SU-DHL-6 (cell line): ENCODE data around the gene GALNT12.
A peak's percentile ranks its signal among the peaks of the same experiment; 100 is the strongest.

ENCODE experiments used
- H2AFZ ChIP-seq: fragments of 200-600 bp; sonication (generic); 2 replicates; pipeline ENCODE4 v1.6.1; 2014; ENCODE audit warnings: low read depth, mild to moderate bottlenecking, moderate library complexity, mixed read lengths, antibody characterized with exemption, low read length; ENCODE audit not compliant: severe bottlenecking
- H3F3A ChIP-seq: fragments of 200-600 bp; shearing (Covaris generic); 2 replicates; pipeline ENCODE4 v1.6.0; 2016; ENCODE audit warnings: antibody characterized with exemption, mild to moderate bottlenecking; ENCODE audit not compliant: insufficient read depth
- H3K27ac ChIP-seq: fragments of 200-600 bp; sonication (generic); 2 replicates; pipeline ENCODE4 v1.5.1; 2016; ENCODE audit warnings: low read depth, mild to moderate bottlenecking, low read length, moderate library complexity, mixed read lengths
- H3K27me3 ChIP-seq: fragments of 200-600 bp; sonication (generic), shearing (Covaris generic); 2 replicates; pipeline ENCODE4 v1.6.0; 2014; ENCODE audit warnings: mild to moderate bottlenecking, low read length
- H3K36me3 ChIP-seq: fragments of 200-600 bp; sonication (generic); 2 replicates; pipeline ENCODE4 v1.6.1; 2014; ENCODE audit warnings: mild to moderate bottlenecking, low read length, mixed read lengths
- H3K4me2 ChIP-seq: fragments of 300-600, 200-600 bp; shearing (Covaris generic), sonication (generic); 2 replicates; pipeline ENCODE4 v1.6.0; 2014; ENCODE audit warnings: low read length, low read depth, mild to moderate bottlenecking; ENCODE audit not compliant: poor library complexity, severe bottlenecking
- H3K4me3 ChIP-seq: fragments of 200-600 bp; sonication (generic); 2 replicates; pipeline ENCODE4 v1.5.1; 2014; ENCODE audit warnings: antibody characterized with exemption, low read length, mild to moderate bottlenecking, mixed read lengths; ENCODE audit not compliant: insufficient read depth, poor library complexity, severe bottlenecking
- H3K79me2 ChIP-seq: fragments of 200-600 bp; sonication (generic); 2 replicates; pipeline ENCODE4 v1.6.1; 2014; ENCODE audit warnings: mild to moderate bottlenecking, low read length, moderate library complexity; ENCODE audit not compliant: insufficient read depth
- H3K9ac ChIP-seq: fragments of 200-600 bp; sonication (generic); 2 replicates; pipeline ENCODE4 v1.7.0; 2014; ENCODE audit warnings: mild to moderate bottlenecking, low read length
- H3K9me2 ChIP-seq: fragments of 200-600 bp; sonication (generic); replicated peaks from 2 replicates; pipeline ENCODE4 v1.6.1; 2014; ENCODE audit warnings: low read length; ENCODE audit not compliant: insufficient read depth
- H3K9me3 ChIP-seq: fragments of 200-600 bp; sonication (generic); 2 replicates; pipeline ENCODE4 v1.6.1; 2014; ENCODE audit warnings: low read length, mixed read lengths; ENCODE audit not compliant: insufficient read depth
- H4K20me1 ChIP-seq: fragments of 200-600 bp; sonication (generic); 2 replicates; pipeline ENCODE4 v1.6.1; 2014; ENCODE audit warnings: low read depth, mild to moderate bottlenecking, antibody characterized with exemption, low read length, moderate library complexity, mixed read lengths
- EZH2phosphoT487 ChIP-seq: fragments of 200-600 bp; sonication (generic), shearing (Covaris generic); conservative IDR thresholded peaks from 2 replicates; pipeline ENCODE4 v1.6.1; 2018; ENCODE audit warnings: mild to moderate bottlenecking, antibody characterized with exemption, low read length, moderate library complexity, mixed read lengths
- TF ChIP-seq, protein P1 (sequence below): fragments of 200-600 bp; sonication (generic); IDR thresholded peaks from one replicate; pipeline ENCODE4 v1.5.1; 2017; ENCODE audit warnings: antibody characterized with exemption, mild to moderate bottlenecking, low read length, moderate library complexity; ENCODE audit not compliant: insufficient read depth, poor library complexity, severe bottlenecking

Gene GALNT12

DNA sequence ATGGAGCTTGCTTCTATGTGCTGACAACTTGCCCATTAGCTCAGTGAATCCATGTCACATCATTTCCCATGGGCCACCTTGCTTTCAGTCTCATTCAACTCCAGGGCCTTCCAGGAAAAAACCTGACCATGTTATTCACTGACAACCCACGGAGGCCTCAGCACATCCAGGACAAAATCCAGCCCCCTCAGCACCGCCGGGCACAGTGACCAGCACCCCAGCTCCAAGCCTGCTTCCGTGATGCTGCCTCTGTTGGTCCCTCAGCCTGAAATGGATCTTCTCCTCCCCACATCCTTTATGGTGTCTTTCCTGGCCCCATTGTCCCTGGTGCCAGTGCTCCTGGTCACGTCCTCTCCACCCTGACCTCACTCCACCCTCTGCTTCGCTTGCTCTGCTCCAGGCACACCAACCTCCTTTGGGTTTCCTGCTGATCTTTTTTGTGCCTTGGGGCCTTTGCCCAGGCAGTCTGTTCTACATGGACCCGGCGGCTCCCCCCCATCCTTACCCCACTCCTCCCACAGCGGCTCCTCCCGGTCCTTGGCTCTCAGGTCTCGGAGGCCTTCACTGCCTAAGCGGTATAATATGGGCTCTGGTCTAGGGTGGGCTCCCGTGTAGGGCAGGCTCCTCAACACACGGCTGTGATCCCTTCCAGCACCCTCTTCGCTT is 36.1 kb upstream of the GALNT12 start:
- H3K4me2 ChIP-seq = no peak overlapping the region
- no peaks in the 10 kb centered on the region for H3K9me3 ChIP-seq
- H3K27me3 ChIP-seq = no peaks in the 10 kb centered on the region
- H3K27ac ChIP-seq = no peak overlapping the region
- H4K20me1 ChIP-seq = no peaks in the 10 kb centered on the region
- H3F3A ChIP-seq = no peaks in the 10 kb centered on the region
- no peaks in the 10 kb centered on the region for H3K9me2 ChIP-seq
- 0 out of 2 replicates have a peak, but pooled peaks cover 3% of the 10 kb centered on the region for H3K36me3 ChIP-seq
- H3K79me2 ChIP-seq = no peaks in the 10 kb centered on the region
- TF ChIP-seq, protein P1, sequence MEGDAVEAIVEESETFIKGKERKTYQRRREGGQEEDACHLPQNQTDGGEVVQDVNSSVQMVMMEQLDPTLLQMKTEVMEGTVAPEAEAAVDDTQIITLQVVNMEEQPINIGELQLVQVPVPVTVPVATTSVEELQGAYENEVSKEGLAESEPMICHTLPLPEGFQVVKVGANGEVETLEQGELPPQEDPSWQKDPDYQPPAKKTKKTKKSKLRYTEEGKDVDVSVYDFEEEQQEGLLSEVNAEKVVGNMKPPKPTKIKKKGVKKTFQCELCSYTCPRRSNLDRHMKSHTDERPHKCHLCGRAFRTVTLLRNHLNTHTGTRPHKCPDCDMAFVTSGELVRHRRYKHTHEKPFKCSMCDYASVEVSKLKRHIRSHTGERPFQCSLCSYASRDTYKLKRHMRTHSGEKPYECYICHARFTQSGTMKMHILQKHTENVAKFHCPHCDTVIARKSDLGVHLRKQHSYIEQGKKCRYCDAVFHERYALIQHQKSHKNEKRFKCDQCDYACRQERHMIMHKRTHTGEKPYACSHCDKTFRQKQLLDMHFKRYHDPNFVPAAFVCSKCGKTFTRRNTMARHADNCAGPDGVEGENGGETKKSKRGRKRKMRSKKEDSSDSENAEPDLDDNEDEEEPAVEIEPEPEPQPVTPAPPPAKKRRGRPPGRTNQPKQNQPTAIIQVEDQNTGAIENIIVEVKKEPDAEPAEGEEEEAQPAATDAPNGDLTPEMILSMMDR = no peak
- TF ChIP-seq EZH2phosphoT487 = no peak
- H3K4me3 ChIP-seq = no peak overlapping the region
- H3K9ac ChIP-seq = no peak overlapping the region
- no peak overlapping the region for H2AFZ ChIP-seq

DNA sequence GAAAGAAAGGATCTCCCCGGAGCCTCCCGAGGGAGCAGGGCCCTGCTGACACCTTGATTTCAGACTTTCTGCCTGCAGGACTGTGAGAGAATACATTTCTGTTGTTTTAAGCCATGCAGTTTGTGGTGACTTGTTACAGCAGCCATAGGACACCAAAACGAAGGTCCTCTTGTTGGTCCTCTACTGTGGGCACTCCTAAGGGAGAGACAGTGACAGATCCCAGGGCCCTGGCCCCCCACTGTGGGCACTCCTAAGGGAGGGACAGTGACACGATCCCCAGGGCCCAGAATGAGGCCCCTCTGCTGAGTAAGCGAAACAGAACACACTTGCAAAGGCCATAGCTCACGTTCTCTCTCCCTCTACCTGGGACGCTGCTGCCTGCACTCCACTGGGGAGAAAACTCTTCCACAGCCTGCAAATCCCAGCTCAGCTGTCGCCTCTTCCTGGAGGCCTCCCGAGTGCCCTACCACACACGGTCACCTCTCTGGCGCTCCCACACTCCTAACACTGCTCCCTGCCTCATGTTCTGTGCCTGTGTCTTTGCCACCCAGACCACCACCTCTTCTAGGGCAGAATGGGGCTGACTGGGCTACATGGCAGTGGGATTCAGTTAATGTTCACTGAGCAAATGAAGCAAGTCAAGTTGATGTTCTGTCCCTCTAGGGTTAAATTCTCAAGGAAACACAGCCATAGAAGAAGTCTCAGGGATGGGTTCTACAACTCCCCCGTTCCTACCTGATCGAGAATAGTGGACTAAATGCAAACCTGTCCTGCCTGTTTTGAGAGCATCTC is 34.9 kb upstream of the GALNT12 start:
- no peak for TF ChIP-seq EZH2phosphoT487
- H2AFZ ChIP-seq = no peak overlapping the region
- no peaks in the 10 kb centered on the region for H4K20me1 ChIP-seq
- H3K79me2 ChIP-seq = no peaks in the 10 kb centered on the region
- no peaks in the 10 kb centered on the region for H3K9me2 ChIP-seq
- no peaks in the 10 kb centered on the region for H3K27me3 ChIP-seq
- H3F3A ChIP-seq = no peaks in the 10 kb centered on the region
- H3K9me3 ChIP-seq = no peaks in the 10 kb centered on the region
- H3K9ac ChIP-seq = no peak overlapping the region
- H3K4me2 ChIP-seq = no peak overlapping the region
- 0 out of 2 replicates have a peak, but pooled peaks cover 3% of the 10 kb centered on the region for H3K36me3 ChIP-seq
- no peak overlapping the region for H3K27ac ChIP-seq
- no peak overlapping the region for H3K4me3 ChIP-seq

DNA sequence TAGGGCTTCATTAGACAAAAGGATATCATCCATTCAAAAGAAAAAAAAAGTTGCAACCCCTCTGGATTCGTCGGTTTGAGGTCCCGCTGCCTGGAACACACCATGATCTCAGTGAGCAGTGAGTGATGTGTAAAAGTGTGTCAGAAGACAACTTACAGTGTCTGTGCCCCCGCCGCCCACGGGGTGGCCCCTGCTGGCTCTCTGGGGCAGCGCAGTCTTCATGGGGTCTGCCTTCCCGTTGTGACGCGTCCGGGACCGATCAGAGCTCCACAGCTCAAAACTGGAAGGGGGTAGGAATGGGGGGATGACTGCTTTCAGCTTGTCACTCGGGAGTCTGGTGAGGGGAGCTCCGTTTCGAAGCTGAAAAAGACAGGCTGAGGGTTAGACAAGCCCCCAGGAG is 33.7 kb upstream of the GALNT12 start:
- Histone ChIP-seq H3K36me3 (0 out of 2 replicates have a peak, but pooled peaks cover 3% of the 10 kb centered on the region), H3K4me2 (no peak overlapping the region), H3K79me2 (no peaks in the 10 kb centered on the region), H4K20me1 (no peaks in the 10 kb centered on the region), H3K9me3 (no peaks in the 10 kb centered on the region), H3K27me3 (no peaks in the 10 kb centered on the region), H3K9ac (no peak overlapping the region), H3K9me2 (no peaks in the 10 kb centered on the region), H2AFZ (no peak overlapping the region), H3K27ac (no peak overlapping the region), H3F3A (no peaks in the 10 kb centered on the region), H3K4me3 (no peak overlapping the region)
- TF ChIP-seq EZH2phosphoT487 = no peak
- TF ChIP-seq, protein P1 = no peak

DNA sequence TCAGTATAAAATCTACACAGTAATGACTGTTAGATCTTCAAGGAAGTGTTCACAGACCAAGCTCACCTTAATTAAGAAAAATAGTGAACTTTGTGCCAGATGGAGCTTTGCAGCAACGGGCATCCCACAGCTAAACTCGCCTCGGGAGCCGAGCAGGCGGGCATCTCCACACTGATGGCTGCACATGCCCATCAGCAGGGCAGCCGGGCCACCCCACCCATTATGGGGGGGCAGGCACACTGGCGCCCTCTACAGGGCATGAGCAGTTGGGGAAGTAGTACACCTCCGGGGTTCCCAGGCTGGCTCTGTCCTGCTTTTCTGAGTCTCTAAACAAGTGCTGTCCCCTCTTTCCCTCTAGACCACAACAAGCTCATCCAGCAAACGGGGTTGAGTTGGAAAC is 32.7 kb upstream of the GALNT12 start:
- H2AFZ ChIP-seq = no peak overlapping the region
- H3K4me2 ChIP-seq = no peak overlapping the region
- H4K20me1 ChIP-seq = no peaks in the 10 kb centered on the region
- 0 out of 2 replicates have a peak, but pooled peaks cover 3% of the 10 kb centered on the region for H3K36me3 ChIP-seq
- no peaks in the 10 kb centered on the region for H3F3A ChIP-seq
- H3K9me2 ChIP-seq = no peaks in the 10 kb centered on the region
- TF ChIP-seq, protein P1 = peak; percentile 38
- no peak for TF ChIP-seq EZH2phosphoT487
- no peaks in the 10 kb centered on the region for H3K27me3 ChIP-seq
- H3K9me3 ChIP-seq = no peaks in the 10 kb centered on the region
- no peak overlapping the region for H3K4me3 ChIP-seq
- H3K79me2 ChIP-seq = no peaks in the 10 kb centered on the region
- no peak overlapping the region for H3K9ac ChIP-seq
- no peak overlapping the region for H3K27ac ChIP-seq
